Esophagus (tissue), 2 donors: ENCODE data around the gene SLC15A5. TPM values are rescaled to one million over a fixed set of nuclear protein-coding genes. Genes with fewer than 3 reads are reported as not detected.

Source experiments
- H3K27ac ChIP-seq, 2 donors: one replicate each; pipeline ENCODE4 v1.5.1; 2013; ENCODE audit warnings: low read depth in 2 of 2, mild to moderate bottlenecking in 2 of 2, inconsistent platforms in 1 of 2, low read length in 1 of 2, moderate library complexity in 1 of 2
- H3K27me3 ChIP-seq, 2 donors: one replicate each; pipeline ENCODE4 v1.6.1; 2013; ENCODE audit warnings: low read length in 2 of 2, control low read depth in 1 of 2, mild to moderate bottlenecking in 1 of 2; ENCODE audit not compliant: insufficient read depth in 2 of 2, control insufficient read depth in 1 of 2
- H3K36me3 ChIP-seq, 2 donors: one replicate each; pipeline ENCODE4 v1.6.1; 2013; ENCODE audit warnings: low read length in 1 of 2; ENCODE audit not compliant: control insufficient read depth in 2 of 2, insufficient read depth in 2 of 2
- H3K4me1 ChIP-seq, 2 donors: one replicate each; pipeline ENCODE4 v1.6.1; 2013; ENCODE audit warnings: low read length in 1 of 2; ENCODE audit not compliant: control insufficient read depth in 2 of 2, insufficient read depth in 2 of 2
- H3K4me3 ChIP-seq, 2 donors: one replicate each; pipeline ENCODE4 v1.5.1; 2013; ENCODE audit warnings: low read length in 2 of 2, mild to moderate bottlenecking in 2 of 2, low read depth in 1 of 2, moderate library complexity in 1 of 2
- H3K9me3 ChIP-seq, 2 donors: one replicate each; pipeline ENCODE4 v1.6.1; 2013; ENCODE audit warnings: mild to moderate bottlenecking in 2 of 2, low read depth in 1 of 2, low read length in 1 of 2, moderate library complexity in 1 of 2; ENCODE audit not compliant: control insufficient read depth in 2 of 2, insufficient read depth in 1 of 2
- WGBS, 2 donors: extraction: QIAGEN DNeasy Blood & Tissue Kit; methylation state at CpG; one replicate each; pipeline ENCODE4 v1.1.7; 2013; 5-methylcytosine and 5-hydroxymethylcytosine counted together
- polyA plus RNA-seq, 2 donors: library from polyadenylated mRNA; stranded (reverse); fragments of 200-250 nt; gene quantifications; one replicate each; pipeline ENCODE4 v1.2.3, GENCODE V29; 2013
- donor health status: healthy with polysubstance abuse.
- donor health status: Bipolar disorder and iron deficiency.

Gene SLC15A5
- polyA plus RNA-seq, 2 donors, result not detected

DNA sequence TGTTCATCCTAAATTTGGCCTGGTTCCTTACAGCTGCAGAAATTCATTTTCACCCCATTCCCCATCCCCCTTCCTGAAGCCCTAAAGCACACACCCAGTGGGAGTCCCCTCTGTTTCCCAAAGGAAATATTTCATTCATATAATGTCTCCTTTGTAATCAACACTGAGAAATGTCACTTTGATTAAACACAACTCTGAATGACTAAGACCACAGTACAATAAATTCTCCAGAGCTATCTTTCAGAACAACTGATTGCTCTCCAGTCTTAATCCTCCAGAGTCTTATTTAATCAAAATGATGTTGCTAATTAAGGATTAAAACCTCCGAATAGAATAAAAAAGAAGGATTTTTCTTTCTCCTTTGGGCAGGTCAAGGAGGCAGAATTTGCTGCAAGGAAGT, 6.4 kb downstream of the SLC15A5 start:
- Histone ChIP-seq H3K4me3 (no peak overlapping the region), H3K4me1 (no peaks in the 10 kb centered on the region), H3K27ac (no peak overlapping the region), H3K36me3 (no peaks in the 10 kb centered on the region), H3K27me3 (no peaks in the 10 kb centered on the region), H3K9me3 (no peaks in the 10 kb centered on the region)
- WGBS, 2 donors, result 16 to 24% methylated on average over 1 of the region's 1 CpG

DNA sequence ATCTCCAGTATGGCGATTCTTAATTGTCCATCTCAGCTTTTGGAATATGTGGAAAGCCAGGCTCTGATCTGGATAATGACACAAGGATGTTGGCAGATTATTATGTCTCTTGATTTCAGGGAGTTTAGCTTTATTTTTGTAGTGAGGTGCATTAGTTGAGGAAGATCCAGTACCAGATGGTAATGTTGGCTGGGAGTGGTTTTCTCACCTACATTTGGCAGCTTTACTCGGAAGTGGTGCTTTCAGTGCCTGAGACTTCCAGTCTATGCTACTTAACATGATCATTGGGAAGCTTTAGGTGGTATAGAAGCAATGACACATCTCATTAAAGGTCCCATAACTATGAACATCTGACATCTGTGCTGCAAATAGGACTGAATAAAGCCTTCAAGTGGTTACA, 7.5 kb downstream of the SLC15A5 start:
- 73 to 80% methylated on average over 2 of the region's 2 CpGs for WGBS, 2 donors

DNA sequence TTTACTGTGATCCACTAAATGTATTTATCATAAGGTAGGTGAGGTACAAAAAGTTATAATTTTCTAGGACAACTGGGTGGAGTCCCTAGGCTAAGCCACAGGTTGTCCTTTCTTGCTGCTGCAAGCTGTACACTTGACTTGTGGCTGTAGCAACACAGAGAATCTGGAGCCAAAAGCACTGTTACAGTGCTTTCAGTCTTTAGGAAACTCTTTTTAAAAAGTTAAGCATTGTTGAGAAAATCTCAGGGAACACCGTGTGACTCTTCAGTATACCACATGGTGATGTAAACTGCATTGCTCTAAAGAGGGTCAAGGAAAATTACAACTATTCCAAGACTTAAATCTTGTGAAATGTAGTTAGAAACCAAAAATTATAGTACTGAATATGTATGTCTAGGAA, 11.4 kb downstream of the SLC15A5 start:
- H3K27ac ChIP-seq, result no peak overlapping the region
- no peaks in the 10 kb centered on the region for H3K36me3 ChIP-seq
- 45 to 49% methylated on average over 1 of the region's 1 CpG for WGBS, 2 donors
- H3K4me1 ChIP-seq, result no peaks in the 10 kb centered on the region
- H3K9me3 ChIP-seq, result peaks cover 0 to 7% of the 10 kb centered on the region in 2 donors
- no peak overlapping the region for H3K4me3 ChIP-seq
- H3K27me3 ChIP-seq, result no peaks in the 10 kb centered on the region

More for the DNA sequence above, 7.5 kb downstream of the SLC15A5 start:
- no peaks in the 10 kb centered on the region for H3K4me1 ChIP-seq
- no peaks in the 10 kb centered on the region for H3K36me3 ChIP-seq
- no peaks in the 10 kb centered on the region for H3K9me3 ChIP-seq
- H3K27me3 ChIP-seq, result no peaks in the 10 kb centered on the region
- no peak overlapping the region for H3K4me3 ChIP-seq
- no peak overlapping the region for H3K27ac ChIP-seq

DNA sequence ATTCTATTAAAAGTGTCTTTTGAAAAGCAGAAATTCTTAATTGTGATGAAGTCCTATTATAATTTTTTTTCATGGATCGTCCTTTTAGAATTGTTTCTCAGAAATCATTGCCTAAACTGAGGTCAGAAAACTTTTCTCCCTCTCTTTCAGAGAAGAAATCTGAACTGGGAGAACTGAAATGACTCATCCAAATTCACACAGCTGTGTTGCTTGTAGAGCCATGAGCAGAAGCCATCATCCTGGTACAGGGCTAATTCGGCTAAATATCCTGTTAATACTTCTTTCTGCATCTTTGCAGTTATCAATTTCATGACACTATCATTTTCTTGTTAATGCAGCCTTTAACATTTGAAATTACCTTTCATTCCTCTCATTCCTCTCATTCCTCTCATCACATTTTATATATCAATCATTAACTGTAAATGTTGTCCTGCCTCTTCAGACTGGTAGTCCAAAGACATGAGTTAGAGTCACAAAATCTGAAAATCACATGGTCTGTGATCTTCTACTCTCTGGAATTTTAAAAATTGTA, 15.5 kb downstream of the SLC15A5 start:
- H3K36me3 ChIP-seq, result no peaks in the 10 kb centered on the region

DNA sequence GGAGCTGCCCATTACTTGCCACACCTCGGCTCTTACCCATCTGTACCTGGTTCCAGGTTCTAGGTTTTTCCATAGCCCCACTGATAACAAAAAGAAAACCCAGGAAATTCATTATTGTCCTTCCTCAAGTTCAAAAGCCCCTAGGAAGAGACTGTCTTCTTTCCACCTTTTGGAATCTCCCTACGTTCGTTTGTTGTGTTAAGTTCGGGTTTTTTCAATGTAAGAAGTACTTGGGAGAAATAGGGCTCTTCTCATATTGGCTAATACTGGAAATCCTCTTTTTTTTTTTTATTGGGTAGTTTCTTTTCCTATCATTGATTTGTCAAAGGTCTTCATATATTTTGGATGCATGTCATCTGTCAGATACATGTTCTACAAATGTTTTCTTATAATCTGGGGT, 17.3 kb downstream of the SLC15A5 start:
- no peaks in the 10 kb centered on the region for H3K27me3 ChIP-seq
- H3K4me1 ChIP-seq, result no peaks in the 10 kb centered on the region
- WGBS, 2 donors, result 80 to 85% methylated on average over 4 of the region's 4 CpGs
- no peak overlapping the region for H3K4me3 ChIP-seq
- no peak overlapping the region for H3K27ac ChIP-seq
- H3K9me3 ChIP-seq, result peaks cover 0 to 7% of the 10 kb centered on the region in 2 donors
- no peaks in the 10 kb centered on the region for H3K36me3 ChIP-seq

More for the DNA sequence above, 15.5 kb downstream of the SLC15A5 start:
- Histone ChIP-seq H3K27me3 (no peaks in the 10 kb centered on the region), H3K9me3 (peaks cover 0 to 7% of the 10 kb centered on the region in 2 donors), H3K4me1 (no peaks in the 10 kb centered on the region), H3K27ac (no peak overlapping the region), H3K4me3 (no peak overlapping the region)
- WGBS, 2 donors, result 76 to 78% methylated on average over 2 of the region's 2 CpGs

DNA sequence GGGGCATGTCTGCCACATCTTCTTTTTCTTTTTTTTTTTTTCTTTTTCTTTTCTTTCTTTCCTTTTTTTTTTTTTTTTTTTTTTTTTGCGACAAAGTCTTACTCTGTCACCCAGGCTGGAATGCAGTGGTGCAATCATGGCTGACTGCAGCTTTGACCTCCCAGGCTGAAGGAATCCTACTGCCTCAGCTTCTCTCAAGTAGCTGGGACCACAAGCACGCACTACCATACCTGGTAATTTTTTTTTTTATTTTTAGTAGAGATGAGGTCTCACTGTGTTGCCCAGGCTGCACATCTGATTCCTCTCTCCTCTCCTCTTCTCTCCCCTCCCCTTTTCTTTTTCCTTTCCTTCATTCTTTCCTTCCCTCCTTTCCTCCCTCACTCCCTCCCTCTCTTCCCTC, 18.5 kb downstream of the SLC15A5 start:
- Histone ChIP-seq H3K4me1 (no peaks in the 10 kb centered on the region), H3K27ac (no peak overlapping the region), H3K36me3 (no peaks in the 10 kb centered on the region), H3K27me3 (no peaks in the 10 kb centered on the region), H3K4me3 (no peak overlapping the region), H3K9me3 (peaks cover 0 to 5% of the 10 kb centered on the region in 2 donors)
- WGBS, 2 donors, result 80 to 87% methylated on average over 1 to 2 of the region's 2 CpGs

DNA sequence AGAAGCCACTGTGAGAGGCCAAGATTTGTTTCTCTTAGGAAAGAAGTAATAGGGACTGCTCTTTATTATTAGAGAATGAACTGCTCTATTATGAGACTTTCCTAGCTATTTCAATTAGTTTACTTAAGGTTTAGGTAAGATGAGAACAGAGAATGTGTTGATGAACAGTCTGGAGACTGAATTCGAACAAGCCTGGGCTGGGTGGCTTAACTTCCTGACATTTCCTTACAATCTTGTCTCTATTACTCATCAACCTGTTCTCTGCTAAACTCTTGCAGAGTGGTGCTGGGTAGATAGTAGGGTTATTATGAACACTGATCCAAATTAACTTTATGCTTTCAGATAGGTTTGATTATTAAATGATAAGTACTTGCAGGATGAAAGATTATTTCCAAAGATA, 31.2 kb downstream of the SLC15A5 start:
- Histone ChIP-seq H3K4me1 (no peaks in the 10 kb centered on the region), H3K27me3 (no peaks in the 10 kb centered on the region), H3K9me3 (no peaks in the 10 kb centered on the region), H3K36me3 (no peaks in the 10 kb centered on the region), H3K4me3 (no peak overlapping the region), H3K27ac (no peak overlapping the region)
- WGBS, 2 donors, result 32 to 61% methylated on average over 1 of the region's 1 CpG

DNA sequence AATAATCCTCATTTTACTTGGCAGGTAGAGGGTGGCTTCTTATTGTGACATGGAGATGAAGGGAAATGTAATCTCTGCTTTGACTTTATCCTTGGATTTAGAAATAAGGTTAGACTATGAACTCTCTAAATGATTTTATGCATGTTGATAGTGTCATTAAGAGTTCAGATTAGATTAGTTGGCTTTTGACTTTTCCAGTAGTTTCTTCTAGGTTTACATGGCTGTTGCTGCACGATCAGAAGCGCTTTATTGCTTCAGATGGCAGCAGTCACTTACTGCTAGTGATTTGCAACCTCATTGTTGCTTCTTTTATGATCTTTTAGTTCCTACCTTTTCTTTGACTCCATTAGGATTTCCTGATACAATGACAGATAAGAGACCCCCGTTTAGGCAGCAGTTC, 32.3 kb downstream of the SLC15A5 start:
- no peaks in the 10 kb centered on the region for H3K27me3 ChIP-seq
- no peaks in the 10 kb centered on the region for H3K9me3 ChIP-seq
- H3K4me1 ChIP-seq, result no peaks in the 10 kb centered on the region
- WGBS, 2 donors, result 71 to 73% methylated on average over 3 of the region's 3 CpGs
- H3K36me3 ChIP-seq, result no peaks in the 10 kb centered on the region
- no peak overlapping the region for H3K4me3 ChIP-seq
- no peak overlapping the region for H3K27ac ChIP-seq

DNA sequence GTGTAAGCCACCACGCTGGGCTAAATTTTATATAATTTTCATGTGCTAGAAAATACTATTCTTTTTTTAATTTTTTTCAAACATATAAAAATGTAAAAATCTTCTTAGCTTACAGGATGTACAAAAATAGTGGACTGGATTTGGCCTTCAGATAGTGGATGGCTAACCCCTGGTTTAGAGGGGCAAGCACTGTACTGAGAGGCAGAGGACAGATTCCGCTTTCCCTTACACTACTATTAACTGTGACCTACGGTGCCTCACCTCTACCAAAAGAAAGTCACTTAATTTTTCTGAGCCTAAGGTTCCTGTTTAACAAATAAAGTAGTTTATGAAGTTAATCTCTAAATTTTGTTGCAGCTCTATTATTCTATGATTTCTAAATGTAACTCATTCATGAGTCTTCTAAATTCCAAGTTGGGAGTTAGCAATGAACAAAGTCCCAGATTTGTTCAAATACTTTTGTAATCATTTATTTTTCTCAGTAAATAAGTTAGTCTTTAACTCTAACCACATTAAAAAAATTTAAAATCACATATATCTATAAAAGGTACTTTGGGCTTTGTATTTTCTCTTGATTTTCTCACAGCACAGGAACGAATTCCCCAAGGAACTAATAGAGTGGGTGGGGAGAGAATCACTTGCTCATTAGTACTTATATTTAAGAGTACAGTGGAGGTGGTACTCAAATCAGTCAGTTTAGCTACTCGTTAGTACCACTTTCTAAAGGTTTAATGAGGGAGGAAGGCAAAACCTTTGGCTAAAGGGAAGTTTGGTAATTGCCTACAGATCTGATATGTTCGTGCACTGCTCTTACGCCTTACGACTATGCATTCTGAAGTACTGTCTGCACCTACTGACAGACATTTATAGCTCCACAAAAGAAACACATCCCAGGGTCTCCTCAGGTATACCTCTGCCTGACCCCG, 33.7 kb downstream of the SLC15A5 start:
- H3K36me3 ChIP-seq, result no peaks in the 10 kb centered on the region
- no peak overlapping the region for H3K27ac ChIP-seq
- no peaks in the 10 kb centered on the region for H3K27me3 ChIP-seq
- 84 to 87% methylated on average over 9 of the region's 9 CpGs for WGBS, 2 donors
- H3K9me3 ChIP-seq, result no peaks in the 10 kb centered on the region
- H3K4me1 ChIP-seq, result no peaks in the 10 kb centered on the region
- no peak overlapping the region for H3K4me3 ChIP-seq

DNA sequence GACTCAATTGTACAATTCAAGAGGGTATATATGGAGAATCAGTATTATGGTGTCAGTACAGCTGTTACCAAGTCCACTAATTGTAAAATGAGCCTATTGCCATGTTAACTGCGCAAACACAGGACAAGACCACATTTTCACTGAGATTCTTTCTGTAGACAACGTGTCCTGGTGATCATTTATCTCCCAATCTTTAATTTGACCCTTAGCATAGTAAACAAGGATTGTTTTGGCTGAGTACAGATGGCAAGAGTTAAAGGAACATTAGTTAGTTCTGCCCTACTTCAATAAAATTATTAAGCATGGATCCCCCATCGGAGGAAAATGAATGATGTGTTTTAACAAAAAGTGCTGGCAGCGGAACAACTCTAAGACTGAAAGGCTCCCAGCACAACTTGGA, 36.1 kb downstream of the SLC15A5 start:
- Histone ChIP-seq H3K4me3 (no peak overlapping the region), H3K27me3 (no peaks in the 10 kb centered on the region), H3K36me3 (no peaks in the 10 kb centered on the region), H3K9me3 (no peaks in the 10 kb centered on the region), H3K4me1 (no peaks in the 10 kb centered on the region), H3K27ac (no peak overlapping the region)
- 70 to 74% methylated on average over 4 of the region's 4 CpGs for WGBS, 2 donors
